DMS79 treated with DMSO at 0.1 percent for 48 hours (cell line): ENCODE data around the gene SNAI3.

Experiments used
- DNase-seq: peaks from one replicate; lab custom pipeline; 2025; lab: John Stamatoyannopoulos, UW

SNAI3 gene

GRCh38 chr16:88691129-88691813, 5.0 kb upstream of the SNAI3 start:
- no peak for DNase-seq

- DNase-seq = no peak
These were observed 4.2 kb upstream of the SNAI3 start for GRCh38 chr16:88690341-88691128.

- peak; percentile 32 for DNase-seq
These were observed 1.9 kb upstream of the SNAI3 start for GRCh38 chr16:88688013-88688778.

GRCh38 chr16:88687676-88688012, 1.3 kb upstream of the SNAI3 start:
- no peak for DNase-seq

- DNase-seq = no peak
These were observed 908 bp upstream of the SNAI3 start for GRCh38 chr16:88687254-88687576.

GRCh38 chr16:88686062-88686438, 257 bp downstream of the SNAI3 start:
- DNase-seq = no peak

GRCh38 chr16:88685156-88686061, 898 bp downstream of the SNAI3 start:
- DNase-seq = no peak

GRCh38 chr16:88684569-88685155, 1.6 kb downstream of the SNAI3 start:
- no peak for DNase-seq

GRCh38 chr16:88681709-88682451, 4.4 kb downstream of the SNAI3 start:
- DNase-seq = no peak

- no peak for DNase-seq
These were observed 5.1 kb downstream of the SNAI3 start for GRCh38 chr16:88681084-88681680.

- no peak for DNase-seq
These were observed 5.7 kb downstream of the SNAI3 start for GRCh38 chr16:88680554-88681083.

GRCh38 chr16:88678224-88678979, 7.9 kb downstream of the SNAI3 start:
- DNase-seq = no peak

GRCh38 chr16:88677721-88678120, 8.6 kb downstream of the SNAI3 start:
- DNase-seq = no peak

GRCh38 chr16:88676502-88677242, 9.6 kb downstream of the SNAI3 start:
- DNase-seq = no peak

- DNase-seq = no peak
These were observed 12.5 kb downstream of the SNAI3 start for GRCh38 chr16:88673716-88674379.

- no peak for DNase-seq
These were observed 13.5 kb downstream of the SNAI3 start for GRCh38 chr16:88672776-88673175.

- DNase-seq = no peak
These were observed 14.5 kb downstream of the SNAI3 start for GRCh38 chr16:88671806-88672205.

- DNase-seq = no peak
These were observed 16.3 kb downstream of the SNAI3 start for GRCh38 chr16:88669980-88670379.
